NCI-H526 (cell line): Measurements from ENCODE around the gene STAM.

Experiments used
- DNase-seq, 2 experiments: peaks; one replicate each; lab custom pipeline; 2025; lab: John Stamatoyannopoulos, UW

The STAM gene

DNA sequence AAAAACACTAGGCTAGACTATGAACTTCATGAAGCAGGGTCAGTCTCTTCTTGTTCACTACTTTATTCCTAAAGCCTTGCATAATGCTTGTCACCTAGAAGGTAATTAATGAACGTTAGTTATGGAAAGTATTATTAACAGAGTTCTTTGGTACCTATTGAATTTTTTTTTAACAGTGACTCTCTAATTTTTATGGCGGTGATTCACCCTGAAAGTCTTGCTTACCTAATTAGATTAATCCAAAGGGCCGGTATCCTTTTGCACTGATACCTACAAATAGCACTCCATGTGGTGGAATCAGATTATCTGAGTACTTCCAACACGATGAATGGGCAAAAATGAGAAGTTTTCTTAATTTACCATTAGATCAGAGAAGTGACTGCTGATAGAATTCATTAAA, 31.7 kb downstream of the STAM start:
- no peak for DNase-seq

- DNase-seq = no peak
Measured at GRCh38 chr10:17676919-17677318, 33.0 kb downstream of the STAM start.

GRCh38 chr10:17682236-17682946, 38.4 kb downstream of the STAM start:
- no peak for DNase-seq

DNA sequence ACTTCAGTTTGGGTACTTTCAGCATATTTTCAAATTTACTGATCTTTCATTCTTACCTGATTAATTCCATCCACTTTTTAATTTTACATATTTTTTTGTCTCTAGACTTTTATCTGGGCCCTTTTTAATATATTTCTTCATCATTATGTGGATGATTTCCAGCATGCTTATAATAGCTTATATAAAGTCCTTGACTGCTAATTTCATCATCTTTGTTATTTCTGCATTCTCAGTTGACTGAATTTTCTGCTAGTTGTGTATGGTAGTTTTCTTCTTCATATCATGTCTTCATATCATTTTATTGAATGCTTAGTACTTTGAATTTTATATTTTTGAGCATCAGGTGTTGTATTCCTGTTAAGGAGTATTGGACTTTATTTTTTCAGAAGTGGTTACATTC, 39.6 kb downstream of the STAM start:
- no peak for DNase-seq

DNA sequence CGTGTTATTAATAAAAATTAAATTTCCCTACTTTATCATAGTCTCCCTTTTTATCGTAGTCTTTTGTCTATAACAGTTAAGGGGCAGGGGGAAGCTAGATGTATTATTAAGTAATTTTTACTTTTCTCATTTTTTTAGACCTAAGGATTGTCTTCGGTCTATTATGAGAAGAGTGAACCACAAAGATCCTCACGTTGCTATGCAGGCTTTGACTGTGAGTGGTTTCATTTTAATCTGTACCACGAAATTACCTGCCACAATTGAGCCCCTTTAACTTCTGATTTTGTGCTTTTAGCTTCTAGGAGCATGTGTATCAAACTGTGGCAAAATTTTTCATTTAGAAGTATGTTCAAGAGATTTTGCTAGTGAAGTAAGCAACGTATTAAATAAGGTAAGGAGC, 40.6 kb downstream of the STAM start:
- no peak for DNase-seq

DNA sequence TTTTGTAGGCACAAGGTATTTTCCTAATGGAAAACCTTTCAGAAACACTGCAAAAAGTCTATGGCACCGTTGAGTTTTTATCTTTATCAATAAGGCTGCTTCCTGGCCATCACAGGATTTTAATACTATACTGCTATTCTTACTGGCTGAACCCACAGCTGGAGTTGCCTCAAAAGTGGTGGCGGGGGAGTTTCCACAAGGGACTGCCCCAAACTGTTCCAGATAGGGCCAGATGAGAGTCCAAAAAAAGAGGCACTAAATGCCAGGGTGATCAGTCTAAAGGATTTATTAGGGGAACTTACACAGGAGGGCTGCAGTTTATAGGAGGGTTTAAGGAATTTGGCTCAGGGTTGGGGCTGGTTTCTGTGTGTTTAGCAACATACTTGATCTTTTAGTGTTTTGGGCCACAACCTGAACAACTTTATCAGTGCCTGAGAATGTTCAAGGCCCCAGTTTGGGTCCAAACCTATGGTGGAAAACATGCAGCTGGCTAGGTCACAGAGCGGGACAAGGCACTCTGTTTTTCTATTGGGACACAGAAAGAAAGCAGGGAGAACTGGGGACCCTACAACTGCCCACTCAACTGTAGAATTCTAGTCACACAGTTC, 41.4 kb downstream of the STAM start:
- no peak for DNase-seq

- DNase-seq = no peak
Measured at GRCh38 chr10:17687117-17687831, 43.3 kb downstream of the STAM start.

- DNase-seq = no peak
Measured at GRCh38 chr10:17689137-17689536, 45.2 kb downstream of the STAM start.

DNA sequence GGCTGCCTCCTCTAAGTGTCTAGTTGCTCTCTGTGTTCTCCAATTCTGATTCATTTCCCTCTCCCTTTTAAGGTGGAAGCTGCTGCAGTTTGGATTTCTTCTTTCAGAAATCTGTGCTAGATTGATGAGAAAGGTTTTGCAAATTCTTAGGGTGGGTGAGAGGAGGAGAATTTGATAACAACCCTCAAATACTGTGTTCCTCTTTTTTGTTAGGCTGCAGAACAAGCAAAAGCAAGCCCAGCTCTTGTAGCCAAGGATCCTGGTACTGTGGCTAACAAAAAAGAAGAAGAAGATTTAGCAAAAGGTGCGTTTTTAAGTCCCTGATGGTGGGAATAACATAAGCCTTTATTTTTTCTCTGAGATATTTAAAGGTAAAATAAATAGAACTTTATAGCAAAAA, 49.1 kb downstream of the STAM start:
- no peak for DNase-seq

- DNase-seq = no peak
Measured at GRCh38 chr10:17698696-17699095, 54.7 kb downstream of the STAM start.

- DNase-seq = no peak
Measured at GRCh38 chr10:17701301-17701700, 57.4 kb downstream of the STAM start.

DNA sequence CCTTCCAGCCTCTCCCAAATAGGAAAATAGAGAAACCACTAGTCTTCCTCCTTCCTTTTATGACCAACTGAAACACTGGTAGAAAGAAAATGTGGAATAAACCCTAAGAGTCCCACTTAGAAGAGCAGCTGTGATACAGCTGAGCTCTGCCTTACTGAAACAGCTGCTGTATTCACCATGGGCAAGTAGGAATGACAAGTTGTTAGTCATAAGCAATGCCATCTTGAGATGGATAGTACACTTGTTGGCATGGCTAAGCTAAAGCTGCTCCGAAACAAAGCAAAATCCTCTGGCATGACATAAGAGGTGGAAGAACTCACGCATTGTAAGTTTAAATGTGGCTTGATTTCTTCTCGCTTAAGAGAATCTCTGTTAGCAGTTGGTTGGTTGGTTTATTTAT, 59.8 kb downstream of the STAM start:
- no peak for DNase-seq

DNA sequence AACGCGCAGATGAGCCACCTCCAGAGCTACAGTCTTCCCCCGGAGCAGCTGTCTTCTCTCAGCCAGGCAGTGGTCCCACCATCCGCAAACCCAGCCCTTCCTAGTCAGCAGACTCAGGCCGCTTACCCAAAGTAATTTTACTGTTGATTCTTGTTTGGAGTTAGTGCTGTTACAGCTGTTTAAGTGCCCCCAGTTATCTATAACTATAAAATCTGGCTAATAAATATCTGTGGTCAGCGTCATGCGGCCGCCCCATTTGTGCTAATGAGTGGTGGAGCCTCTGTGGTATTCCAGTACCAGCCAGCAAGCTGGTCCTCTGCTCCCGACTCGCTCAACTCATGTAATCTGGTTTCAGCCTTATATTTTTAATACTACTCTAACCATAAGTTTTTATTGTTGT, 64.9 kb downstream of the STAM start:
- DNase-seq = no peak

DNA sequence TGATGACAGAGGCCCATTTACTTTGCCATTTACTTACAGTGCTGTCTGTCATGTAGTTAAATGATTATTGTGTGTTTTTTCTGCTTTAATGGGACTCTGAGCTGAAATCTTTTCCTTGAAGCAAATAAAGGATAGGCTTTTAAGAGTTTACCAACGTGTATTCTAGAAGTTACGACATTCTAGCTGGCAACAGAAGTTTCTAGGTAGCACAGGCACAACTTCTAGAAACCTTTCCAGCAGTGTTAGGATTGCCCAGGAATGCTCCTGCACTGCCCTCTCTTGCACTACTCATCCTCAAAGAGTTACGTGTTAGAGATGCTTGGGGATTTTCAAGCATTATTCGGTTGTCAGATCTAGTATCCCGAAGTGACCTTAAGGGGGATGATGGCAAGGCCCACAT, 65.5 kb downstream of the STAM start:
- no peak for DNase-seq

DNA sequence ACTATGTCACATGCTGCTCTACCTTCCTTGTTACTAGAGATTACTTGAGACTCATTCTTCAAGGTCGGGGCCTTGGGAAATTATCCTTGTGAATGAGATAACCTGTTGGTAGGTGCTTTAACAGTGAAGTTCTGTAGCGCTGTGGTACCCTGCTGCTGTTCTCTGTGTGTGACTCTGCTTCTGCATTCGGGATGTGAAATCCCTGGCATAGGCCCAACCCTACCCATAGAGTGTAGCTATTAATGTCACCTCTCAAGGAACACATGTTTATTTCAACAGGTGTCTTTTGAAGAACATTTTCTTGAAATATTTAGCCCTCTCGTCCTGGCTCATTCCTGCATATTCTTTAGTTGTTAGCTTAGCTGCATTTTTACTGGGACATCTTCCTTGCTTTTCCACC, 66.2 kb downstream of the STAM start:
- DNase-seq = no peak

DNA sequence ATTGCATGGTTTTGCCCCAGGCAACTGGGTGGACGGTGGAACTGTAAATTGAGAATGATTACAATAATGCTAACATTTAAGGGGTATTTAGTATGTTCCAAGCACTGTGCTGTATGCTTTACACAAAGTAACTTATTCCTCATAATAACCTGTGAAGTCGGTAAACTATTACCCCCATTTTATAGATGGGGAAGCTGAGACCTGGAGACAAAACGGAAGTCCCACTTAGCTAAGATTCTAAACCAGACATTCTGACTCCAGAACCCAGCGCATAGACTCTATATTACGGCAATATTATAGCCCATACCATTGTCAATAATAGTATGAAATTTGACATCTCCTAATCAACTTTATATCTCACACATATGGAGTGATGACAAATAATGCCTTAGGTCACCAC, 68.1 kb downstream of the STAM start:
- DNase-seq = no peak

- DNase-seq = peak; percentile 33 to 68
Measured at GRCh38 chr10:17712717-17713471, 68.9 kb downstream of the STAM start.

DNA sequence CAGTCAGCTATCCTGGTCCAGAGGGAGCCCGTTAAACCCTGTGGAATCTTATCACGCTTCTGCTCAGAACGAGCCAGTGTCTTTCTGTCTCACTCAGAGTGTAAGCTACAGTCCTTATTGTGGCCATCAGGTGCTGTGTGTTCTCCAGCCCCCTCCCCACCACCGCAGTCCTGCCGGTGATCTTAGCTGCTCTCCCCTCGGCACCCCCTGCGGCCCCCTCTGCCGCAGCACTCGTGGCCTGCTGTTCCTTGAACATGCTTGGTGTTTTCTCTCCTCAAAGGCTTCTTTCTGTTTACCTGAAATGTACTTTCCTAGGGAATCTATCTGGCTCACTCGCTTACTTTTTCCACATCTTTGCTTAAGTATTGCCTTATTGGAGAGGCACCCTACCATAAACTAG, 69.8 kb downstream of the STAM start:
- no peak for DNase-seq

DNA sequence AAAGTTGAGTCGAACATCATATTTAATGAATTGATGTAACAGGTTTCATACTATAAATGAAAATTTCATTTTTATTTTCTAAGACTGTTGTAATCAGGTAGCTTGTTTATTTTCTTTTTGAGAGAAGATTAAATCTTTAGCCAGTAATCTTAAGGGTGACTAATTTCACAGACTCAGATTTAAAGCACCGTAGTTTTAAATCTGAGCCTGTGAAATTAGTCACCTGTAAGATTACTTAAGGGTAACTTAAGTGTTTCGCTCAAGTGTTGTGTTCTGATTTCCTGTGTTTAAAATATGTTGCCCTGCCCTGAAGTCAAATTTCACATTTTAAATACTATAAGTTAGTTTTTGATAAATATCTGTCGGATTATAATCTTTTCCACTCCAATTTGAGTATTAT, 72.2 kb downstream of the STAM start:
- no peak for DNase-seq

DNA sequence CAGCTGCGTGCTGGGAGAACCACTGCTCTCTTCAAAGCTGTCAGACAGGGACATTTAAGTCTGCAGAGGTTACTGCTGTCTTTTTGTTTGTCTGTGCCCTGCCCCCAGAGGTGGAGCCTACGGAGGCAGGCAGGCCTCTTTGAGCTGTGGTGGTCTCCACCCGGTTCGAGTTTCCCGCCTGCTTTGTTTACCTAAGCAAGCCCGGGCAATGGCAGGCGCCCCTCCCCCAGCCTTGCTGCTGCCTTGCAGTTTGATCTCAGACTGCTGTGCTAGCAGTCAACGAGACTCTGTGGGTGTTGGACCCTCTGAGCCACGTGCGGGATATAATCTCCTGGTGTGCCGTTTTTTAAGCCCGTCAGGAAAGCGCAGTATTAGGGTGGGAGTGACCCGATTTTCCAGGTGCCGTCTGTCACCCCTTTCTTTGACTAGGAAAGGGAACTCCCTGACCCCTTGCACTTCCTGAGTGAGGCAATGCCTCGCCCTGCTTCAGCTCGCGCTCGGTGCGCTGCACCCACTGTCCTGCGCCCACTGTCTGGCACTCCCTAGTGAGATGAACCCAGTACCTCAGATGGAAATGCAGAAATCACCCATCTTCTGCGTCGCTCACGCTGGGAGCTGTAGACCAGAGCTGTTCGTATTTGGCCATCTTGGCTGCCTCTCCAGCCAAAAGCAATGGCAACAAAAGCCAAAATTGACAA, 78.5 kb downstream of the STAM start:
- peak; percentile 7 to 22 for DNase-seq

DNA sequence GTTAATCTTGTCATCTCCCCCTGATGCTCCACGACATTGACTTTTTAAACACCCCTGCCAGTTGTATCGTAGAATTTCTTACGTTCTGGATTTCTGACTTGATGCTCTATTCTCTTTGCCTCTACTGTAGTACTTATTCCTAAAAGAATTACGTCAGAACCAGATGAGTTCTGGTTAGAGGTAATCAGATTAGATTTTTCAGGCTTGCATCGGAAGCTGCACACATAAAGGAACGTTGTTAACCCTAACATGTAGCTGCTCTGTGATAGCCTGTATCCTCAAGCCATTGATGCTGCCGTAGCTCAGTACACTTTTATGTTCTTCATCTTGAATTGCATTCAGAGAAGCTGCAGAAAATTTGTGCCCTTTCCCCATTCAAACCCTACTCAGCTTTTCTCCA, 81.8 kb downstream of the STAM start:
- DNase-seq = no peak

- DNase-seq = no peak
Measured at GRCh38 chr10:17729630-17730029, 85.7 kb downstream of the STAM start.
